CD4-positive, alpha-beta T cell treated with Interleukin-21 for 1 hour (primary cell): ENCODE results near the gene CLCN1.
A peak's percentile ranks its signal among the peaks of the same experiment; 100 is the strongest.
"Not testable (repeated sequence)": the region's sequence is repeated elsewhere in the genome, so short reads cannot be mapped to it uniquely, and the experiment has no call there.

Experiments
- DNase-seq: peaks from one replicate; pipeline ENCODE4 v3.0.0-alpha.2; 2020

CLCN1 gene

DNA sequence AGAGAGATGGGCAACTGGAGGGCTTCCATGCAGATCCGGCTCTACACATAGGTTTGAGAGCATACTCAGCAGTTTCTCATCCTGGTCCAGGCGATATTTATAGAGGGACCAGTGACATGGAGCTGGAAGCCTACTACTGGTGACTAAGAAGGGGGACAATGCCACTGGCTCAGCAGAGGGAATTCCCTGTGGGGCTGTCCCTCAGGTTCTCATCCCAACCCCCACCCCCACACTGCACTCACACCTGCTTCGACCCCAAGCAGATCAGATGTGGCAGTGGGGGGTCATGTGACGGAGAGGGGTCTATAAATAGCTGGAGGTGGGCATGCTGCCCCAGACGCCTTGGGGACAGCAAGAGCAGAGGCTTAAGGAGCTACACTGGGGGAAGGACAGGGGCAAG is at the start of gene CLCN1:
Gene CLCN1 (plus strand): TSS at position 336 of the 400 bp plus-strand sequence. CDS start 102 bp downstream, outside the sequence.
- DNase-seq, result no peak

DNA sequence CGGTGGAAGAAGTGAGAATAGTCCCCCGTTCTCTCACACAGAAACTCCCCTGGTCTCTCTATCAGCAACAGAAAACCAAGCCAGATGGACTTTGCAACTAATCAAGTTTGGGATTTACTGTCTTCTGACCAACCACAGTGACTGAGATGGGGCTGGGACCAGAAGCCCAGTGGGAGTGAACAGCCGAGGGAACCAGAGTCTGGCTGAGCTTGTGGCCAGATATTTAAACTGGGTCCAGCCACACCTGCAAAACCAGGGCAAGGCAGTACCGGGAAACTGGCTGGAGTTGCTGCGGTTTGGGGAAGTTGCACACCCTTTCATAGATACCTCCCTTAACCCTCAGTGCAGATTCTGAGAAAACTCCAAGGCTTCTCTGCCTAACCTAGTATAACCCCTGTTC is 46.7 kb upstream of the CLCN1 start:
- no peak for DNase-seq

DNA sequence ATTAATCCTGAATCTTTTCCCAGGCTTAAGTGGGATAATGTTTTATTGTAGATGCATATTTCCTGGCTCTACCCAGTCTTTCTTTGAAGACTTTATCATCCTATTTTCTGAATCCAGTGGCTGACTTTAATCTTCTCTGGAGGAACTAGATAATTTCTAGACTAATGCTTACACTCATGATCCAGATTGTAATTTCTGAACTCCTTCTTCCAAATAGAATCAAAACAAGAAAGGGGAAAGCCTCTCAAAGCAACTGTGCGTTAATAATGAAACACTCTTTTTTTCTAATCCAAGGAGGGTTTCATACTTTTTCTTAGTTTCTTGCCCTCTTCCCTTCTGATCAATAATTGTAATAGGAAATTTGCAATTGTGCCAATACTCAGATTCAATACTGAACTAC is 44.7 kb upstream of the CLCN1 start:
- no peak for DNase-seq

DNA sequence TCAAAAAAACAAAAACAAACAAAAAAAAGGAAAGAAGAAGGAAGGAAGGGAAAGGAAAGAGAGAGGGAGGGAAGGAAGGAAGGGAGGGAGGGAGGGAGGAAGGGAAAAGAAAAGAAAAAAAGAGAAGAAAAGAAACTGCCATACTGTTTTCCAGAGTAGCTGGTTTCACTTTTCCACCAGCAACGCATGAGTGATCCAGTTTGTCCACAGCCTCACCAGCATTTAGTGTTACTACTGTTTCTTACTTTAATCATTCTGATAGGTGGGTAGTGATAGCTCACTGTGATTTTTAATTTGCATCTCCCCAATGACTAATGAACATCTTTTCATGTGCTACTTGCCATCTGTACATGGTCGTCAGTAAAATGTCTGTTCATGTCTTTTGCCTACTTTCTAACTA is 43.0 kb upstream of the CLCN1 start:
- DNase-seq, result no peak

DNA sequence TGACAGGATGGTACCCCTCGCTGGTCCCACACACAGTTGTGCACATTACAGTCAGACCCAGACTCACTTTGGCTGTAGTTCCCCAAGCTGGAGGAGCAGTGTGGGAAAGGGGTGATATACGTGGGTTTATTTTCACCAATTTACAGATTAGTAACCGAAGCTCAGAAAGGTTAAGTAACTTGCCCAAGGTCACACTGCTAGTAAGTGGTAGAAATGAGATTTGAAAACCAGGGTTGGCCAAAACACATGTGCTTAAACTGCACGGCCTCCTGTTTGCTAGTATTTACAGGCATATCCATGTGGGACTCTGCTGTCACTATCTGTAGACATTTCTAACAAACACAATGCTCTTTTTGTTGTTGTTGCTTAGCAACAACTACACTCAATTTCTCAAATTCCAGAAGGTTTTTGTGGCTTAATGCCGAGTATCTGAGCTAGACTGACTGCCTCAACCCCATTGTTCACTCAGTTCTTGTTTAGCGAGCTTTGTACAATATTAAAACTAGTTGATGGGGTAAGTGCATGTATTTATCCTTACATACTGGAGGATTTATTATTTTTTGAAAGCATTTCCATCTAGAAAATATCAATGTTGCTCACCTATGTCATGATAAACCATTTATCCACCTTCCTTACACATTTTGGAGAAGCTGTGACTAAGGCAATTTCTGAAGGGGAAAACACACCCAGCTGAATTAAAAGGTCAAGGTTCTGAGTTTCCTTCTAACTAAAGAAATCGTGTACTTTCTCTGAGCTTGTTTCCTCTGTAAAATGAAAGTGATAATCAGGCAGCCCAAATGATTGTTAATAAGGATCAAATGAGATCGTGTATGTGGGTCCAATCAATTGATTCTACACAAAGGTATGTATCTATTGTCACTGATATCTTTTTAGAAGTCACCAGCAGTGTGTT is 36.5 kb upstream of the CLCN1 start:
- DNase-seq, result peak; percentile 70

DNA sequence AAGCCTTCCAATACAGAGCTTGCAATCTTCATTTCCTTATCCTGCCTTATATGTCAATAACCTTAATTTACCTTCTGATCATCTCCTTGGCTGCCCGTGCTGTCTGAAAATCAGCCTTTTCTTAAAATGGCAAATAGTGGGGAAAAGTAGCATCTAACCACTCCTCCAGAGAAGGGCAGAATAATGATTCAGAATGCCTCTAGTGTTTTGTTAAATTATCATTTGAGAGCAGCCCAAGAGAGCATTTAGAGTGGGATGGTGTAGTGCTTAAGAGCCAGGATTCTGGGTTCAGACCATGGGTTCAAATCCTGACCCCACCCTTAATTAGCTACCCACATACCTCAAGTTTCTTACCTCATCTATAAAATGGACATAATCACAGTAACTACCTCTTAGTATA is 35.8 kb upstream of the CLCN1 start:
- DNase-seq, result no peak

DNA sequence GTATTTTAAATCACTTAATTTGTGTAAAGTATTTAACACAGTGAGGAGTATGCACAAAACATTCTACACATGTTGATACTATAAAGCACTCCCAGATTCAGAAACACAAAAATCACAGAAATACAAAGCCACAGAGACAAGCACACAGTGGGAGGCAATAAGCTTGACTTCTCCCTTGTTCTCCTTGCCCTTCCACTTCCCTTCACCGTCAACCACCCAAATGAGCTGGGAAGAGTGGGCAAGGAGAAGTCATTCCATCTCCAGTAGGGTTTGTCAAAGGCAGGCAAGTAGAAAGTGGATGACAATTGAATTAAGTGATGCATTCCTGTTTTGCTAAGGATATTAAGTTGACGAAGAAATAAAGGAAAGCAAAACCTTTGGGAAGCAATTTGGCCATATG is 35.3 kb upstream of the CLCN1 start:
- DNase-seq, result no peak

DNA sequence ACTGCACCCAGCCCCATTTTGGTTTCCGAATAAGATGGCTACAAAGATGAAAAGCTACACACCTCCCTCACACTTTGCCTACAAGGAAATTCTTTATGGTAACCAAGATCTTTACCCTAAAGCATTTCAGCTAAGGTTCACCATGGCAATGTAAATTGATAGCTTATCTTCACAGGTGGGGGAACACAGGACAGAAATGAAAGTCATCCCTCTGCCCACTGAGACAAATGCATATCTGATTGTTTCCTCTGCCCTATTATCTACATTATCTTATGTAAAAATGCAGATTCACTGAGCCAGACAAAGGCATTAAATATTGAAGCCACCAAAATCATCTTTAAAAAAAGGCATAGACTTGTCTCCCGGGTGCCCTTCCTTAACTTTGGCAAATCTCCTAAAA is 34.4 kb upstream of the CLCN1 start:
- no peak for DNase-seq

DNA sequence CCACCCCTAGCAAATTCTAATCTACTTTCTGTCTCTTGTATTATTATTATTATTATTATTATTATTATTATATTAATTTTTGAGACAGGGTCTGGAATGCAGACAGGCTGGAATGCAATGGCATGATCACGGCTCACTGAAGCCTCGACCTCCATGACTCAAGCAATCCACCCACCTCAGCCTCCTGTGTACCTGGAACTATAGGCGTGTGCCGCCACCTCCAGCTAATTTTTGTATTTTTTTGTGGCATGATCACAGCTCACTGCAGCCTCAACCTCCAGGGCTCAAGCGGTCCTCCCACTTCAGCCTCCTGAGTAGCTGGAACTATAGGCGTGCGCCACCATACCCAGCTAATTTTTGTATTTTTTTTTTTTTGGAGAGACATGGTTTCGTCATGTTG is 33.8 kb upstream of the CLCN1 start:
- DNase-seq, result no peak

DNA sequence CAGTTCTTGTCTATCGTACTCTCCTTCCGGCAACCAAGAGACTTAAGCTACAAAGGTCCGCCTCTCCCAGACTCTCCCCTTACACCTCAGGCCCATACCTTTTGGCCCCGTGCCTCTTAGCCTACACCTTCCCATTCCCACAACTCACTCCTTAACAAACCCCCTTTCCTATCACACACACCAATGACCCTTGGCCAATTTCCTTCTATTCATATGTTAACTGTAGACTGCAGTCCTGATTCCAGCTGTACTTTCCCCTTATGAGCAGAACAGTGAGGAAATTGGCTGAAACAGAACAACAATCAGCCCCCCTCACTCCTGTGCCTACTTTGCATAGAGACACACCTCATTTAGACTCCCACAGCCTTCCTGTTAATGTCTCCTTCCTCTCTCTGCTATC is 32.5 kb upstream of the CLCN1 start:
- no peak for DNase-seq

DNA sequence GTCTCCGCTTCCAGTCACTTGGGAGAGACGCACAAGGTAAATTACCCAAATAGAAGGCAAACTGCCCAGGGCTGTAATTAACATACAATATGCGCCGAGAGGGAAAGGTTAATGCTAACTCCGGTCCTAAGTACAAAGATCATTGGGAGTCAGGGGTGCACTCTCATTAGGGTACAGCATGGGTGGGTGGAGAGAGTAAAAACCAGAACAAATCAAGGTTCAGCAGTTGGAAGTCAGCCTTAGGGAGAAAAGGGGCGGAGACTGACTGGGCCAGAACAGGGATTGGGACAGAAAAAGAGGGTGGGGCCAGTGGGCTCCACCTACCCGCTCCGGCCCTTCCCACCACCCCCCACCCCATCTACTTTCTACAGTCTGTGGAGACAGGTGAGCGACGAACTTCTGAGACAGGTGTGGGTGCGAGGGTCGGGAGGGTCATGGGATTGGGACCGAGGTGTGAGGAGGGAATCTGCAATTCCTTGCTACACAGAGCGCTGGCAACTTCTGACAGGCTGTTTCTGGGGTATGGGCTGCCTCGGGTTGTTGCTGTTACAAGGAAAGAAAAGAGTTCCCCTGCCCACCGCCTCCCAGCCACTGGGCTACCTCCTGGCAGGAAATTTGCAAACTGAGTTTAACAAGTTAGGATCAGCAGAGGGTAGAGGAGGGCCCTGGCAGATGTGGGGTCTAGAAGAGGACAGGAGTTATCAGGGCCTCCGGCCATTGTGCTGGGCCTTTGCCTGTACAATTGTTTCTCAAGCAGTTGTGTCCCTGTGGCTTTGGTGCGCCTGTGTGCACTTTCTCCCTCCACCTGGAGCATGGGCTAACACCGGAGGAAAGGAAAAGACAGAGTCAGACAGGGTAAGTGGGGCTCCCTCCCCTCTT is 31.1 kb upstream of the CLCN1 start, which contains the start of gene TMEM139:
Gene TMEM139 (plus strand): TSS at position 368 of the 879 bp plus-strand sequence. CDS start 1,000 bp downstream, outside the sequence.
- no peak for DNase-seq

DNA sequence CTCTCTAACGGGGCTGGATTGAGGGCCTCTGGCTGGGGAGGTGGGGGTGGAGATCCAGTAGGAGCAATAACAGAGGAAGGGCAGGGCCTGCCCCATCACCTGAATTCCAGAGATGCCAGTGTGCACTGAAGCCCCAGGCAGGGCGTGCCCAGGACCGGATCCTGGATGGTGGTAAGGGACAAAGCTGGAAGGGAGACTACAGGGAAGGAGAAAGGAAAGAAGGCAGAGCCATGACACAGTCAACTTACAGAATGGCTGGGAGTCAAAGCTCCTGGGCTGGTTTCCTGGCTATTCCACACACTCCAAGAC is 30.5 kb upstream of the CLCN1 start:
- DNase-seq, result no peak

DNA sequence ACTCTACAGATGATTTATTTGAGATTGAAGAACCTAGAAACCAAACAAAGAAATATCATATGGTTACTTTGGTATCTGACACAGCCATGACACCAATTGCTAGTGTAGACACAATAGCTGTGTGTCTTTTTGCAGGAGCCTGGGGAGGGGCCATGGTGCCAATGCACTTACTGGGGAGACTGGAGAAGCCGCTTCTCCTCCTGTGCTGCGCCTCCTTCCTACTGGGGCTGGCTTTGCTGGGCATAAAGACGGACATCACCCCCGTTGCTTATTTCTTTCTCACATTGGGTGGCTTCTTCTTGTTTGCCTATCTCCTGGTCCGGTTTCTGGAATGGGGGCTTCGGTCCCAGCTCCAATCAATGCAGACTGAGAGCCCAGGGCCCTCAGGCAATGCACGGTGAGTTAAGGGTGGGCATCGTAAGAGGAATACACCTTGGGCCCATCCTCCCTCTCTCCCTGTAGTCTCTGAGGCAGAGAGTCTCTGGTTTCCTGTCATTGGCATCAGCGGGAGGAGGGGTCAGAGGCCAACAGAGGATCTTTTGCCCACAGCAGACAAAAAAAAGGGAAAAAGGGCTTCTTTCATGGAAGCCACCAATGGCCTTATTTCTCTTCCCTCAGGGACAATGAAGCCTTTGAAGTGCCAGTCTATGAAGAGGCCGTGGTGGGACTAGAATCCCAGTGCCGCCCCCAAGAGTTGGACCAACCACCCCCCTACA is 29.9 kb upstream of the CLCN1 start:
- DNase-seq, result no peak

DNA sequence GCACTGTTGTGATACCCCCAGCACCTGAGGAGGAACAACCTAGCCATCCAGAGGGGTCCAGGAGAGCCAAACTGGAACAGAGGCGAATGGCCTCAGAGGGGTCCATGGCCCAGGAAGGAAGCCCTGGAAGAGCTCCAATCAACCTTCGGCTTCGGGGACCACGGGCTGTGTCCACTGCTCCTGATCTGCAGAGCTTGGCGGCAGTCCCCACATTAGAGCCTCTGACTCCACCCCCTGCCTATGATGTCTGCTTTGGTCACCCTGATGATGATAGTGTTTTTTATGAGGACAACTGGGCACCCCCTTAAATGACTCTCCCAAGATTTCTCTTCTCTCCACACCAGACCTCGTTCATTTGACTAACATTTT is 29.4 kb upstream of the CLCN1 start:
- DNase-seq, result no peak

DNA sequence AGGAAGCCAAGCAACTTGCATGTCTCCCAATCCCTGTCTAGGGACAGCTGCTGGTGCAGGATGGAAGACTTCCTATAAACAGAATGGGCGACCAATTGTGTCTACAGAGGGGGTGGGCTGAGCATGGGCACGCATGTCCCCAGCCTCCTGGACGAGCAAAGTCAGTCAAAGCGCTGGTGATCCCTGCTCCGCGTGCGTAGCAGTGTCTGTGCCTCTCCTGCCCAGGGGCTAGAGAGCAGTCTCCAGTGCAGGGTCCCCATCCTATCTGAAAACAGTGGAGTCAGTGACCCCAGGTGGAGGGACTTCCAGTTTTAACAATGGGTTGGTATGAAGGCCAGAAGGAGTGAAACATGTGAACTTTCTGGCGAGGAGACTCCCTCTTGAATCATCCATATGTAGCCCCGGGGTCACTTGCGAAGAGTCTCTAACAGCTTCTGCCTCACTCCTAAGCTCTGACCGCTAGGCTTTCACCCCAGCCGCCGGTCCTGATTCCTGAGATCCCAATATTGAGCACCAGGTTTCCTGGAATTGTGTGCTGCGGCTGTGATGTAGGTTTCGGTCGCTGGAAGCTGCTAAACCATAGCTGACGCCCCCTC is 28.5 kb upstream of the CLCN1 start:
- no peak for DNase-seq

DNA sequence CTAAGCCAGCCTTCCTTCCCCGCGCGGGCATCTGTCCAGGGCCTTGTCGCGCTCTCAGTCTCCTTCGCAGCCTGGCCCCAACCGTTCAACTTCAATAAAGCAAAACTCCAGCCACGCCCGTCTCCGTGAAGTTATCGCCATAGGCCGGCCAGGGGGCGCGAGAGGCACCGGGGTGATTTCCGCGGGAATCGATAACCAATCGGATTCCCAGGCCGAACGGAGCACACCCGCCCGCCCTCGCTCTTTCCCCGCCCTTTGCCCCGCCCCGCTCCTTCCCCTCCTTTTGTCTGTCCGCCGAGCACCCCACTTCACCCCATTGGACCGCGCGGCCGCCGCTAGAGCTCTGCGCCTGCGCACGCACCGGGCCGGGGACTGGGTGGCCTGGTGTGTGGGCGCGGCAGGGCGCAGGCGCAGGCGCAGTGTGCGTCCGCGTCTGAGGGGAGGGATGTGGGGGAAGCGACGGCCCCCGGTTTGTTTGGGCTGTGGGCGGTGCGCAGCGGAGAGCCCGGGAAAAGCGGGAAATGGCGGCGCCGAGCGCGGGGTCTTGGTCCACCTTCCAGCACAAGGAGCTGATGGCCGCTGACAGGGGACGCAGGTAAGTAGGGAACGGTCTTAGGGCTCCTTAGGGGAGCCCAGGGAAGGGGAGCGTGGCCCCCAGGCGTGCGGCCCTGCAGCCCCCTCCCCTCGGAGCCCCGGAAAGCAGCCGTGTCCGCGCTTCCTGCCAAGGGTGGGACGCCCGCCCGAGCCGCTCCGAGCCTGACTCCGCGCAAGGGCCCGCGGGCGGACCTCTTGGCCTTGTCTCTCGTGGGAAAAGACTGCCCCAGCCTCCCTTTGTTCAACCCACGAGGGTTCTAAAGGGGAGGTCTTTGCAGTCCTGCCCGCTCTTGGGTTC is 27.7 kb upstream of the CLCN1 start, which contains the start of gene CASP2:
Gene CASP2 (plus strand): TSS at position 417 of the 892 bp plus-strand sequence. CDS start 105 bp downstream, at position 522.
- peak; percentile 99 for DNase-seq

DNA sequence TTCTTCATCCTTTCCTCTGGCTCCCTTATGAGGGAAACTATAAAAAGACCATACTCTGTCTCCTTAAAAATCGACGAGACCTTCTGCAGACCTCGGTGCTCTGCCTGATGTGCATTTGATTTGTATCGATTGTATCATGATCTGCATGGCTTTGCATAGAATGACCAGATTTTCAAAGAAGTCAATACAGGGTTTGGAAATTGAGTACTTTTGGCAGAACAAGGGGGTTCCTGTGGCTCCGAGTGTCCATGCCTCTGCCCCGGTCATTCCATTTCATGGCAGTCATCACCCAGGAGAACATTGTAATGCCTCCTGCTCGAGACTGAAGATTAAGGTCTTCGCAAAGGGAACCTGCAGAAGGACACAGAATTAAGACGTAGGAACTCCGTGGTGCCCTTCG is 27.1 kb upstream of the CLCN1 start:
- no peak for DNase-seq

DNA sequence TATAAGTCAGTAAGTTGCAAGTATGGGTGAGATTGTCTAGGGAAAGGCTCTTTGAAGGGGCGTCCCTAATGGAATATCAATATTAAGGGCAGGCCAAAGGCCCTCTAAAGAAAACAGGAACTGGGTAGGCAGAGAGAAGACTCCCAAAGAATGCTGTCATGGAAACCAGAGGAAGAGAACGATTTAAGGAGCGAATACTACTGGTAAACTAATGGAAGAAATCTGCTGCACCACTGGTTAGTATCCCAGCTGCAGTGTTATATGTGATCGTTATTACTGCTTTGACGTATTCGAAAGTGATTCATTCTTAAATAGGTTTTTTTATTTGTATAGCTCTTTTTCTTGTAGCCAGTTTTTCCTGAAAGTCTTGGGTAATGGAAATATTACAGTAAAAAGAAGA is 26.5 kb upstream of the CLCN1 start:
- no peak for DNase-seq

DNA sequence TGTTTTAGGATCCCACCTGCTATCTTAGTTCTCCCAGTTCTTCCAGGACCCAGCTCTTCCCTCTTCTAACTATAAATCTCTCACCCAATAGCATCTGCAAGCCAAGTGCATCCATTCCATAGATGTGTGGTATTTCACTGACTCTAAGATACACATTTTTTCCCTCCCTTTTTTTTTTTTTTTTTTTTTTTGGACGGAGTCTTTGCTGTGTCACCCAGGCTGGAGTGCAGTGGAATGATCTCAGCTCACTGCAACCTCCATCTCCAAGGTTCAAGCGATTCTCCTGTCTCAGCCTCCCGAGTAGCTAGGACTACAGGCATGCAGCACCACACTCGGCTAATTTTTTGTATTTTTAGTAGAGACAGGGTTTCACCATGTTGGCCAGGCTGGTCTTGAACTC is 26.0 kb upstream of the CLCN1 start:
- not testable (repeated sequence) for DNase-seq

DNA sequence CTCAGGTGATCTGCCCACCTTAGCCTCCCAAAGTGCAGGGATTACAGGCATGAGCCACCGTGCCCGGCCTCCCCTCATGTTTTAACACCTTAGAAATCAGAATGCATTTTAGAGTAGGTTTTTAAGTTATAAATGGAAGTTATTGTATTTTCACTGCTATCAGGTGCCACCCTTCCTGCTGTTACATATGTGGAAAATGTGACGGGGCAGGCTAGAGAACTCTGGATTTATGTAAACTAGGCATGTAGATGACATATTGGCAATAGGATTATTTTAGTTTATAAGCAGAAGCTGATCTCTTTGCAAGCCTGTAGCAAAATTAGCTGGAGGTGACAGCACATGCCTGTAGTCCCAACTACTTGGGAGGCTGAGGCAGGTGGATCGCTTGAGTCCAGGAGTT is 25.6 kb upstream of the CLCN1 start:
- DNase-seq, result no peak

DNA sequence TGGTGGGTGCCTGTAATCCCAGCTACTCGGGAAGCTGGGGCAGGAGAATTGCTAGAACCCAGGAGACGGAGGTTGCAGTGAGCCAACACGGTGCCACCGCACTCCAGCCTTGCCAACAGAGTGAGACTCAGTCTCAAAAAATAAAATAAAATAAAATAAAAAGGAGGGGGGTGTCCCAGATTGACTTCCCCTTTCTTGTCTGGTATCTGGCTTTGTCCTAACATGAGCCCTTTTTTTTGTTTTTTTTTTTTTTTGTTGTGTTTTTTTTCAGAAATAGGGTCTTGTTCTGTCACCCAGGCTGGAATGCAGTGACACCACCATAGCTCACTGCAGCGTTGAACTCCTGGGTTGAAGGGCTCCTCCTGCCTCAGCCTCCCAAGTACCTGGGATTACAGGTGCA is 23.0 kb upstream of the CLCN1 start:
- no peak for DNase-seq

DNA sequence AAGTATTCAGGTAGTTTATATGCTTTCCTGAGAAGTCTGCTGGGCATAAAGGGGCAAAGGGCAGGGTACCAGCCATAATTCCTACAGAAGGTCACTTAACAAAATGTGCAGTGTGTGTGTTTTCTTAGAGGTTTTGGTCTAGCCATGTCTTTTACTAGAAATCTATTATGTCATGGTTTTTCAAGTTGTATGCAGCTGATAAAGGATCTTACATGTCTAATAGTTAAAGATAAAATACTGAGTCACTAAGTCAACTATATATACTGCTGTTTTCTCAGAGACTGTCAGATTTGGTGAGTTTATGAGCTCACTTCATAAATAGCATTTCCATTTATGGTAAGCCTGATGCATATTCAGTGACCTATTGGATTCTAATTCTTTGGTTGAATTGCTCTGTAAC is 20.0 kb upstream of the CLCN1 start:
- DNase-seq, result no peak
